Panc1 (cell line): ENCODE results near the gene TMEM163. TPM values are rescaled to one million over a fixed set of nuclear protein-coding genes. Genes with fewer than 3 reads are reported as not detected.

Experiments used
- ATAC-seq: fragments of 200-7000 bp; cut with Tn5 transposase; 2 replicates; pipeline ENCODE4 v1.9.1; 2020; ENCODE audit warnings: mild to moderate bottlenecking, moderate library complexity
- BruUV-seq: library from RNA; stranded (reverse); fragments of 400-500 nt; replicated peaks from 2 replicates; lab custom pipeline; 2021; lab: Mats Ljungman, UMichigan
- CTCF ChIA-PET: fragments of 300-600 bp; sonication (Branson Sonifier 250); formaldehyde crosslinking; loops from one replicate; lab custom pipeline; 2022; ENCODE audit warnings: antibody characterized with exemption; lab: Charles Lee
- POLR2A ChIA-PET: fragments of 300-600 bp; sonication (Branson Sonifier 250); formaldehyde crosslinking; loops from one replicate; lab custom pipeline; 2022; ENCODE audit warnings: antibody characterized with exemption; lab: Charles Lee
- DNase-seq: peaks from one replicate; pipeline ENCODE4 v3.0.0-alpha.2; 2010; ENCODE audit warnings: low read depth, low spot score
- H3K27ac ChIP-seq: 2 replicates; pipeline ENCODE4 v1.5.1; 2011; ENCODE audit warnings: mild to moderate bottlenecking, low read length, inconsistent platforms
- H3K27me3 ChIP-seq: fragments of 200-500 bp; sonication (Bioruptor generic); 2 replicates; pipeline ENCODE4 v1.6.0; 2014; ENCODE audit warnings: low read length, inconsistent platforms; ENCODE audit not compliant: control insufficient read depth, insufficient read depth
- H3K36me3 ChIP-seq: fragments of 200-500 bp; sonication (Bioruptor generic); 2 replicates; pipeline ENCODE4 v1.5.1; 2014; ENCODE audit warnings: inconsistent platforms, mild to moderate bottlenecking, low read length, moderate library complexity; ENCODE audit not compliant: control insufficient read depth, insufficient read depth
- H3K4me1 ChIP-seq: 2 replicates; pipeline ENCODE4 v1.5.1; 2011; ENCODE audit warnings: inconsistent platforms, mild to moderate bottlenecking, low read length, moderate library complexity; ENCODE audit not compliant: control insufficient read depth, insufficient read depth
- H3K4me3 ChIP-seq, 2 experiments: 2 replicates each; pipeline ENCODE4 v1.5.1; 2011 to 2012; ENCODE audit warnings: low read depth in 2 of 2, low read length in 2 of 2, mild to moderate bottlenecking in 2 of 2, inconsistent platforms in 1 of 2, moderate library complexity in 1 of 2
- H3K9me3 ChIP-seq: fragments of 200-500 bp; sonication (Bioruptor generic); 2 replicates; pipeline ENCODE4 v1.5.1; 2014; ENCODE audit warnings: low read depth, mild to moderate bottlenecking, inconsistent platforms, low read length, moderate library complexity; ENCODE audit not compliant: control insufficient read depth, insufficient read depth
- CTCF ChIP-seq: fragments of 450-650 bp; IDR thresholded peaks from 2 replicates; pipeline ENCODE4 v1.5.1; 2017; ENCODE audit warnings: mild to moderate bottlenecking
- POLR2AphosphoS5 ChIP-seq: IDR thresholded peaks from 2 replicates; pipeline ENCODE4 v1.6.1; 2012; ENCODE audit warnings: mild to moderate bottlenecking, low read depth, low read length, moderate library complexity
- SIN3A ChIP-seq: IDR thresholded peaks from 2 replicates; pipeline ENCODE4 v1.6.1; 2012; ENCODE audit warnings: low read depth, mild to moderate bottlenecking, low read length, moderate library complexity, borderline replicate concordance; ENCODE audit not compliant: insufficient read depth
- TCF7L2 ChIP-seq: IDR thresholded peaks from 2 replicates; pipeline ENCODE4 v1.6.1; 2011; ENCODE audit warnings: mild to moderate bottlenecking, low read depth, low read length, inconsistent platforms
- in situ Hi-C: cut with HindIII; loops from 2 replicates; pipeline ENCODE4 v1.10.0; 2016; ENCODE audit warnings: low sequenced_read_pairs, low pct_unique_long_range_greater_than_20kb
- intact Hi-C: fragments of 100-400 bp; cut with micrococcal nuclease; formaldehyde crosslinking; loops from one replicate; pipeline ENCODE4 v1.10.0; 2022; ENCODE audit not compliant: unreplicated experiment
- total RNA-seq: library from RNA; stranded (reverse); gene quantifications from one replicate; pipeline ENCODE4 v1.2.1, GENCODE V29; 2021; ENCODE audit not compliant: unreplicated experiment
- TF ChIP-seq, protein P1 (sequence below), 2 experiments: IDR thresholded peaks; 2 replicates each; pipeline ENCODE4 v1.6.1; 2011 to 2012; ENCODE audit warnings: low read depth in 2 of 2, control low read depth in 1 of 2, low read length in 1 of 2, mild to moderate bottlenecking in 1 of 2, moderate library complexity in 1 of 2; ENCODE audit not compliant: insufficient read depth in 1 of 2

Gene TMEM163
- total RNA-seq, 1 experiment from 2014 or later = not detected

DNA sequence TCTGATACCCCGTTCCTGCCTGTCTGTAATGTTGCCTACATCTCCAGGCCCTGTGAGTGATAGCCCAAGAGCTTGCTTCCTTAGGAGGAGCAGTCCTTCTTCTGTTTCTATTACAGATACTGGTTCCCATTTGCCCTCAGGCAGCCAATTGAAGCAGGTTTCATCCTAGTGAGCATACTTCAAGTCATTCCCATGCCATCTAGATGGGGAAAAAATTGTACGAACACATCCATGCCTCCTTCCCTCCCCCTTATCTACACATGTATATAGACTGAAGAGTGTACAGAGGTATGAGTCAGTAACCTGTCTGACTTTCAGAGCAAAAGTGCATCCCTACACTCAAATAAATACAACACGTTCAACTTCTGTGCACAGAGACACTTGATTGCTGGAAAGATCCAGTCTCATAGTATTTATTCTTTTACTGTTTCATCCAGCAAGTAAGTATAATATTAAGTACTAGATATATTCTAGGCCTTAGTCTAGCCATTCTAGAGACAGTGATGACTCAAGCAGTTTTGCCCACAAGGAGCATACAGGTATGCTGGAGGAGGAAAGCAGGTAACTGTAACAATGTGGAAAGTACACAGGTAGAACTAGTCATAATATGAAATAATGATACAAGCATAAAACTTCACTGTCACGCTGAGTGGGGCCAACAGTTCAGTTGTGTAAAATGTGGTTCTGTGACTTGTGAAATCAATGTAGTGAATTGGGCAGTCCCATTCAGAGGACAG, 311.5 kb downstream of the TMEM163 start:
- H3K36me3 ChIP-seq = no peaks in the 10 kb centered on the region
- H3K4me1 ChIP-seq = no peaks in the 10 kb centered on the region
- no peak overlapping the region for H3K4me3 ChIP-seq
- ChIA-PET CTCF (no interaction called here), POLR2A (no interaction called here)
- TF ChIP-seq SIN3A (no peak), CTCF (no peak), POLR2AphosphoS5 (no peak), TCF7L2 (no peak)
- TF ChIP-seq, protein P1, sequence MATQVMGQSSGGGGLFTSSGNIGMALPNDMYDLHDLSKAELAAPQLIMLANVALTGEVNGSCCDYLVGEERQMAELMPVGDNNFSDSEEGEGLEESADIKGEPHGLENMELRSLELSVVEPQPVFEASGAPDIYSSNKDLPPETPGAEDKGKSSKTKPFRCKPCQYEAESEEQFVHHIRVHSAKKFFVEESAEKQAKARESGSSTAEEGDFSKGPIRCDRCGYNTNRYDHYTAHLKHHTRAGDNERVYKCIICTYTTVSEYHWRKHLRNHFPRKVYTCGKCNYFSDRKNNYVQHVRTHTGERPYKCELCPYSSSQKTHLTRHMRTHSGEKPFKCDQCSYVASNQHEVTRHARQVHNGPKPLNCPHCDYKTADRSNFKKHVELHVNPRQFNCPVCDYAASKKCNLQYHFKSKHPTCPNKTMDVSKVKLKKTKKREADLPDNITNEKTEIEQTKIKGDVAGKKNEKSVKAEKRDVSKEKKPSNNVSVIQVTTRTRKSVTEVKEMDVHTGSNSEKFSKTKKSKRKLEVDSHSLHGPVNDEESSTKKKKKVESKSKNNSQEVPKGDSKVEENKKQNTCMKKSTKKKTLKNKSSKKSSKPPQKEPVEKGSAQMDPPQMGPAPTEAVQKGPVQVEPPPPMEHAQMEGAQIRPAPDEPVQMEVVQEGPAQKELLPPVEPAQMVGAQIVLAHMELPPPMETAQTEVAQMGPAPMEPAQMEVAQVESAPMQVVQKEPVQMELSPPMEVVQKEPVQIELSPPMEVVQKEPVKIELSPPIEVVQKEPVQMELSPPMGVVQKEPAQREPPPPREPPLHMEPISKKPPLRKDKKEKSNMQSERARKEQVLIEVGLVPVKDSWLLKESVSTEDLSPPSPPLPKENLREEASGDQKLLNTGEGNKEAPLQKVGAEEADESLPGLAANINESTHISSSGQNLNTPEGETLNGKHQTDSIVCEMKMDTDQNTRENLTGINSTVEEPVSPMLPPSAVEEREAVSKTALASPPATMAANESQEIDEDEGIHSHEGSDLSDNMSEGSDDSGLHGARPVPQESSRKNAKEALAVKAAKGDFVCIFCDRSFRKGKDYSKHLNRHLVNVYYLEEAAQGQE (IDR thresholded peaks at IDR 0.05; ENCODE audit: insufficient read depth in 1 of 2, low read depth in 2 of 2, low read length in 1 of 2) = no peak
- H3K27ac ChIP-seq = no peak overlapping the region
- in situ Hi-C loops (no loop called here), intact Hi-C loops (no loop called here)
- no TSS peak for BruUV-seq
- H3K27me3 ChIP-seq = no peaks in the 10 kb centered on the region
- ATAC-seq (no peak), DNase-seq (no peak)
- no peaks in the 10 kb centered on the region for H3K9me3 ChIP-seq

DNA sequence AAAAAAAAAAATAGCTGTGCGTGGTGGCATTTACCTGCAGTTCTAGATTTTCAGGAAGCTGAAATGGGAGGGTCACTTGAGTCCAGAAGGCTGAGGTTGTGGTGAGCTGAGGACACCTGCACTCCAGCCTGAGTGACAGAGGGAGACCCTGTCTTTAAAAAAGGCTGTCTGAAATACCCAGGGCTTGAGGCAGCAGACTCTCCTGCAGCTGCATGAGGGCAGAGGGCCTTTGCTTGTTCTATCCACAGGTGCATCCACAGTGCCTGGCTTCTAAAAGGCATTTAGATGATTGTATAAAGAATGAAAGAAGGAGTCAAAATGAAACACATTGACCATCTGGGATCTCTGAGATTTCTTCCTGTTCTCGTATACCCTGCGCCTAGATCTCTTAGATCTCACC, 312.1 kb downstream of the TMEM163 start:
- Histone ChIP-seq H3K4me1 (no peaks in the 10 kb centered on the region), H3K27ac (no peak overlapping the region), H3K36me3 (no peaks in the 10 kb centered on the region), H3K4me3 (no peak overlapping the region), H3K9me3 (no peaks in the 10 kb centered on the region), H3K27me3 (no peaks in the 10 kb centered on the region)
- DNase-seq (no peak), ATAC-seq (no peak)
- intact Hi-C loops = no loop called here
- BruUV-seq = no TSS peak
- in situ Hi-C loops = no loop called here
- CTCF ChIA-PET = no interaction called here
- TF ChIP-seq SIN3A (no peak), POLR2AphosphoS5 (no peak), CTCF (no peak), TCF7L2 (no peak)
- TF ChIP-seq, protein P1 (IDR thresholded peaks at IDR 0.05; ENCODE audit: insufficient read depth in 1 of 2, low read depth in 2 of 2, low read length in 1 of 2) = no peak
- POLR2A ChIA-PET = no interaction called here
